Activated B cell treated with CpG ODN at 0.5 μM for 24 hours (primary cell): ENCODE data around the gene WIPI1. TPM values are rescaled to one million over a fixed set of nuclear protein-coding genes. Genes with fewer than 3 reads are reported as not detected.

Experiments
- ATAC-seq: fragments of 200-7000 bp; cut with Tn5 transposase; one replicate; pipeline ENCODE4 v1.10.0; 2021; ENCODE audit warnings: low read depth, mild to moderate bottlenecking, moderate library complexity
- CTCF ChIA-PET: fragments of 350-600 bp; sonication (Branson Sonifier 250); formaldehyde crosslinking; loops from one replicate; lab custom pipeline; 2021; ENCODE audit warnings: antibody characterized with exemption; lab: Charles Lee
- POLR2A ChIA-PET: fragments of 350-600 bp; sonication (Branson Sonifier 250); formaldehyde crosslinking; loops from one replicate; lab custom pipeline; 2021; ENCODE audit warnings: antibody characterized with exemption; lab: Charles Lee
- DNase-seq: peaks from one replicate; pipeline ENCODE4 v3.0.0; 2022
- H3K27ac Mint-ChIP-seq: one replicate; pipeline ENCODE4 v1.8.0; 2020; ENCODE audit warnings: mixed read lengths
- H3K27me3 Mint-ChIP-seq: one replicate; pipeline ENCODE4 v1.8.0; 2021; ENCODE audit warnings: mixed read lengths
- H3K36me3 Mint-ChIP-seq: one replicate; pipeline ENCODE4 v1.8.0; 2021; ENCODE audit warnings: low read depth, mixed read lengths
- H3K4me1 Mint-ChIP-seq: one replicate; pipeline ENCODE4 v1.8.0; 2021; ENCODE audit warnings: mixed read lengths
- H3K4me3 Mint-ChIP-seq: one replicate; pipeline ENCODE4 v1.8.0; 2020; ENCODE audit warnings: mild to moderate bottlenecking, mixed read lengths
- H3K9me3 Mint-ChIP-seq: one replicate; pipeline ENCODE4 v1.8.0; 2020; ENCODE audit warnings: mixed read lengths
- intact Hi-C: fragments of 100-400 bp; cut with micrococcal nuclease; formaldehyde crosslinking; loops from one replicate; pipeline ENCODE4 v1.15.1; 2024
- total RNA-seq: library from RNA; stranded (reverse); gene quantifications from 2 replicates; pipeline ENCODE4 v1.2.3, GENCODE V29; 2022
- TF ChIP-seq, protein P1 (sequence below): fragments of 200-600 bp; IDR thresholded peaks from one replicate; pipeline ENCODE4 v1.8.0; 2022; ENCODE audit warnings: antibody characterized with exemption, mild to moderate bottlenecking

The WIPI1 gene
- total RNA-seq, 1 donor from 2014 or later, result 9.8 TPM

DNA sequence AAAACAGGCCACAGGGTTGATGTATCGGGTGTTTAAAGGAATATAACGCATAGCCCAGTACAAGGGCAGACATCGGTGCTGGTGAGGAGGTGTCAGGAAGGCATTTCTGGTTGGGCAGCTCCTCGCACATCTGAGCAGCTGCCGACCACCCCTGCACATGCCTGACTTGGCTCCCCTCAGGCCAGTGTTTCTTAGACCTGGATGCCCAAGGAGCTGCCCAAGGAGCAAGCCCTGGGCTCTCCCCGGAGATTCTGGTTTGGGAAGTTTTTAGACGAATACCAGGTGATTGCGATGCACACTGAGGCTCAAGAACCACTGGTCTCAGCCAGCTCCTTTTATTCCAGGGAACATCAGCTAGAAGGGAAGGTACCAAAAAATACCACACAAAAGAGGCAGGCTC, 11.6 kb downstream of the WIPI1 start:
- ATAC-seq (no peak), DNase-seq (no peak)
- peaks cover 11% of the 10 kb centered on the region for H3K4me1 Mint-ChIP-seq
- no peak overlapping the region for H3K4me3 Mint-ChIP-seq
- TF ChIP-seq, protein P1, sequence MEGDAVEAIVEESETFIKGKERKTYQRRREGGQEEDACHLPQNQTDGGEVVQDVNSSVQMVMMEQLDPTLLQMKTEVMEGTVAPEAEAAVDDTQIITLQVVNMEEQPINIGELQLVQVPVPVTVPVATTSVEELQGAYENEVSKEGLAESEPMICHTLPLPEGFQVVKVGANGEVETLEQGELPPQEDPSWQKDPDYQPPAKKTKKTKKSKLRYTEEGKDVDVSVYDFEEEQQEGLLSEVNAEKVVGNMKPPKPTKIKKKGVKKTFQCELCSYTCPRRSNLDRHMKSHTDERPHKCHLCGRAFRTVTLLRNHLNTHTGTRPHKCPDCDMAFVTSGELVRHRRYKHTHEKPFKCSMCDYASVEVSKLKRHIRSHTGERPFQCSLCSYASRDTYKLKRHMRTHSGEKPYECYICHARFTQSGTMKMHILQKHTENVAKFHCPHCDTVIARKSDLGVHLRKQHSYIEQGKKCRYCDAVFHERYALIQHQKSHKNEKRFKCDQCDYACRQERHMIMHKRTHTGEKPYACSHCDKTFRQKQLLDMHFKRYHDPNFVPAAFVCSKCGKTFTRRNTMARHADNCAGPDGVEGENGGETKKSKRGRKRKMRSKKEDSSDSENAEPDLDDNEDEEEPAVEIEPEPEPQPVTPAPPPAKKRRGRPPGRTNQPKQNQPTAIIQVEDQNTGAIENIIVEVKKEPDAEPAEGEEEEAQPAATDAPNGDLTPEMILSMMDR, result no peak
- POLR2A ChIA-PET, result interaction anchor here (0.7 kb wide), 1 partner anchor 210 kb away, joined by 4 read pairs; no protein-coding TSS in a partner anchor
- H3K27ac Mint-ChIP-seq, result no peak overlapping the region
- intact Hi-C loops, result no loop called here
- no peaks in the 10 kb centered on the region for H3K27me3 Mint-ChIP-seq
- H3K9me3 Mint-ChIP-seq, result no peaks in the 10 kb centered on the region
- peaks cover 17% of the 10 kb centered on the region for H3K36me3 Mint-ChIP-seq
- CTCF ChIA-PET, result no interaction called here

DNA sequence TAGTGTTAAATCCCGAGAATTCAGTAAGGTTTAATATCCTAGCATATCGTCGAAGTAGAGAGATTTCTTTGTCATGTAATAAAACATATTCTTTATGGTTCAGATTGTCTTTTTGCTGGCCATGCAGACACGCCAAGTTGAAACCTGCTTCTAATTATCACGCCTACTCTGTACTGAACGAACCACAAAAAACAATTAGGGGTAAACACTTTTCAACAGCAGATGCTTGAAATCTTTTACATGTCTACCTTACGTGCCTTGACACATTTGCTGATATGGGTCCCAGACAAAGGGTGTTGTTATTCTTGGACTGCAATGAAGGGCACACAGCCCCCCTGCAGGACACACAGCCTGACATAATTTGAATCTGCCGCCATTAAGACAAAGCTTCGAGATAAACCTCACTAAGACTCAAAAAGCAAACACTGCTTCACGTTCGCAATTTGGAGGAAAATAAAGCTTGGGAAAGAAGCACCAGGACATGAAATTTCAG, 13.3 kb downstream of the WIPI1 start:
- intact Hi-C loops, result no loop called here
- POLR2A ChIA-PET, result interaction anchor here (0.5 to 0.6 kb wide), 2 partner anchors 11 to 455 kb away, joined by 4 to 6 read pairs; no protein-coding TSS in a partner anchor
- Mint-ChIP-seq H3K4me3 (no peak overlapping the region), H3K36me3 (peaks cover 7% of the 10 kb centered on the region), H3K27ac (no peak overlapping the region), H3K27me3 (no peaks in the 10 kb centered on the region), H3K4me1 (peaks cover 24% of the 10 kb centered on the region), H3K9me3 (no peaks in the 10 kb centered on the region)
- CTCF ChIA-PET, result no interaction called here
- ATAC-seq (no peak), DNase-seq (no peak)
- TF ChIP-seq, protein P1, result no peak

DNA sequence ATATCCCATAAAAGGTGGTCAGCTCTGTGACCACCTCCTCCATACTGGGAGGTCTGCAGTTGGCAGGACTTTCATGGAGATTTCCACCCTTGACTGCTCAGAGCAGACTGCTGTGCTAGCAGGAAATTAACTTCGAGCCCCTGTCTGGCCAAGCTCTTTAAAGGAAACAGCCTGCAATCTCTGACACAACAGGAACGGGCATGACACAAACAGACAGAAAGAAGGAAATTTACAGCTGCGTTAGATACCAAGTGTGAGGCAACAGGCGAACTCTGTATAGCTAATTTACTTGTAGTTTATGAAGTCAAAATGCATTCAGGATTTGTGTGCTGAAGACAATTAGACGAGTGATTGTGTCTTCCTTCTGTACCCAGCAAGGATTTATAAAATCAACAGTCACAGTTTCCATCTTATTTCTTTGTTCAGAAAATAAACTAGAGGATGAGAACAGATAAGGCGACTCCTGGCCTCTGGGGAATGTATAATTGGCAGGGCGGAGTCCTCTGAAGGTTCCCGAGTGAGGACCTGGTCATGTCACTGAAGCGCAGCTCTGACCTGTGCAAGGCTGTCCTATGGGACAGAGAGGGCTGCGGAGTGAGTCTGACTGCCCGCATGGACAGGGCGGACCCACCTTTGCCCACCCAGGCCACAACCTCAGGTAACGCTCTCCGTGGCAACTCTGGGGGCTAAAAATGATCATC, 16.1 kb downstream of the WIPI1 start:
- peaks cover 2% of the 10 kb centered on the region for H3K36me3 Mint-ChIP-seq
- H3K27ac Mint-ChIP-seq, result peak overlapping the region; percentile 76
- ChIA-PET CTCF (interaction anchor here (0.6 to 2.2 kb wide), 4 partner anchors 16 to 954 kb away, joined by 3 to 5 read pairs (median 4); partner anchors contain the start of gene WIPI1), POLR2A (interaction anchor here (0.6 to 2.7 kb wide), 4 partner anchors 15 to 225 kb away, joined by 5 to 15 read pairs (median 8); partner anchors contain the start of genes ARSG, SLC16A6 and WIPI1)
- TF ChIP-seq, protein P1, result no peak
- no peak for ATAC-seq
- intact Hi-C loops, result no loop called here
- DNase-seq, result no peak
- no peaks in the 10 kb centered on the region for H3K9me3 Mint-ChIP-seq
- peaks cover 50% of the 10 kb centered on the region for H3K4me1 Mint-ChIP-seq
- no peaks in the 10 kb centered on the region for H3K27me3 Mint-ChIP-seq
- no peak overlapping the region for H3K4me3 Mint-ChIP-seq

DNA sequence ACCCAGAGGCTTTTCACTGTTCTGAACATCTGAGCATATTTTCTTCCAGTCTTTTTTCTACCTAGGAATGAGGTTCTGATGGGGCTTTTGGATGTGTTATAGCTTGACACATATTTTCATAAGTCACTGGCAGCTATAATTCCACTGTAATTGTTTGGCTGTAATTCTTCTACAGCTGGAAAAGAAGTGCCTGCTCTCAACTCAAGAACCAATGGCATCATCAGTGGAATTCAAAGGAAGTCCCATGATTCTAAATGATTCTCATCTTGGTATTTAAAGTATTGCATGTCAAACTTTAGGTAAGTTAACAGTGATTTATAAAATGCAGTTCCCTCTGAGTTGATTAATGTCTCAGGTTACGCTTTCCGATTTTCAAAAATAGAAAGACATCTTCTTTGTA, 16.8 kb downstream of the WIPI1 start:
- ATAC-seq (no peak), DNase-seq (no peak)
- CTCF ChIA-PET, result interaction anchor here (1.0 to 2.2 kb wide), 3 partner anchors 17 to 176 kb away, joined by 3 to 5 read pairs (median 4); partner anchors contain the start of gene WIPI1
- Mint-ChIP-seq H3K9me3 (no peaks in the 10 kb centered on the region), H3K27me3 (no peaks in the 10 kb centered on the region), H3K27ac (peak overlapping the region; percentile 76), H3K36me3 (peaks cover 4% of the 10 kb centered on the region), H3K4me1 (peaks cover 56% of the 10 kb centered on the region), H3K4me3 (no peak overlapping the region)
- POLR2A ChIA-PET, result interaction anchor here (0.6 to 2.0 kb wide), 3 partner anchors 150 to 224 kb away, joined by 5 to 9 read pairs (median 6); partner anchors contain the start of genes ARSG and SLC16A6
- intact Hi-C loops, result no loop called here
- TF ChIP-seq, protein P1, result no peak
